HepG2 (cell line): ENCODE measurements around the gene SLC17A9. TPM values are rescaled to one million over a fixed set of nuclear protein-coding genes. Genes with fewer than 3 reads are reported as not detected.
A peak's percentile ranks its signal among the peaks of the same experiment; 100 is the strongest.

Experiments used
- ATF7 ChIP-seq, 2 experiments: fragments of 450-650 bp in 1 of 2; sonication (generic) in 1 of 2; formaldehyde crosslinking in 1 of 2; IDR thresholded peaks; 2 replicates each; pipeline versions ENCODE4 v1.4.0 to v1.6.1; 2016 to 2020; ENCODE audit warnings: antibody characterized with exemption in 1 of 2, mild to moderate bottlenecking in 1 of 2, missing genetic modification reagents in 1 of 2
- CREM ChIP-seq, 2 experiments: sonication (generic) in 1 of 2; formaldehyde crosslinking in 1 of 2; IDR thresholded peaks; 2 replicates each; pipeline versions ENCODE4 v1.4.0 to v1.6.1; 2016 to 2020; ENCODE audit warnings: antibody characterized with exemption in 1 of 2, mild to moderate bottlenecking in 1 of 2, missing genetic modification reagents in 1 of 2
- TP53 ChIP-seq: sonication (generic); formaldehyde crosslinking; conservative IDR thresholded peaks from 2 replicates; pipeline ENCODE4 v1.4.0; 2020; ENCODE audit warnings: missing genetic modification reagents
- YEATS4 ChIP-seq: sonication (generic); formaldehyde crosslinking; IDR thresholded peaks from 2 replicates; pipeline ENCODE4 v1.4.0; 2020; ENCODE audit warnings: missing genetic modification reagents, borderline replicate concordance
- ZKSCAN8 ChIP-seq: IDR thresholded peaks from 2 replicates; pipeline ENCODE4 v1.6.1; 2016; ENCODE audit warnings: borderline replicate concordance, missing genetic modification reagents, missing compliant biosample characterization
- ZNF207 ChIP-seq: fragments of 450-650 bp; IDR thresholded peaks from 2 replicates; pipeline ENCODE4 v1.6.1; 2016; ENCODE audit warnings: antibody characterized with exemption, borderline replicate concordance
- ZNF225 ChIP-seq: sonication (generic); formaldehyde crosslinking; IDR thresholded peaks from 2 replicates; pipeline ENCODE4 v1.4.0; 2020; ENCODE audit warnings: mild to moderate bottlenecking, missing genetic modification reagents
- ZNF230 ChIP-seq: sonication (generic); formaldehyde crosslinking; IDR thresholded peaks from 2 replicates; pipeline ENCODE4 v1.4.0; 2020; ENCODE audit warnings: mild to moderate bottlenecking, missing genetic modification reagents
- ZNF605 ChIP-seq: sonication (generic); formaldehyde crosslinking; IDR thresholded peaks from 2 replicates; pipeline ENCODE4 v1.8.0; 2022; ENCODE audit warnings: mild to moderate bottlenecking, missing genetic modification reagents
- ZSCAN30 ChIP-seq: sonication (generic); formaldehyde crosslinking; IDR thresholded peaks from 2 replicates; pipeline ENCODE4 v1.5.0; 2020; ENCODE audit warnings: mild to moderate bottlenecking, missing genetic modification reagents
- polyA plus RNA-seq, 8 experiments: library from polyadenylated mRNA; depleted of rRNA in 3 of 8; stranded (reverse) in 7 of 8; unstranded in 1 of 8; fragments of >200 nt; fragmentation: Illumina TruSeq in 4 of 8; extraction: Trizol in 4 of 8; gene quantifications; 2 replicates each; pipeline versions ENCODE4 v1.2.1 to v1.2.3, GENCODE V29; 2011 to 2016; ENCODE audit warnings: low read depth in 4 of 8, missing spikeins in 1 of 8, mixed read lengths in 1 of 8; ENCODE audit not compliant: insufficient read depth in 1 of 8
- total RNA-seq, 5 experiments: library from RNA; depleted of rRNA; stranded (reverse); fragments of >200 nt; fragmentation: Illumina TruSeq; extraction: Trizol; gene quantifications; 2 replicates each; pipeline ENCODE4 v1.2.3, GENCODE V29; 2016; ENCODE audit warnings: low read depth in 1 of 5
- TF ChIP-seq, protein P1 (sequence below): sonication (generic); formaldehyde crosslinking; IDR thresholded peaks from 2 replicates; pipeline ENCODE4 v1.5.0; 2020; ENCODE audit warnings: missing genetic modification reagents, mild to moderate bottlenecking, borderline replicate concordance
- TF ChIP-seq, protein P2 (sequence below): sonication (generic); formaldehyde crosslinking; IDR thresholded peaks from 2 replicates; pipeline ENCODE4 v1.5.1; 2020; ENCODE audit warnings: mild to moderate bottlenecking, moderate library complexity, missing genetic modification reagents
- TF ChIP-seq, protein P3 (sequence below): IDR thresholded peaks from 2 replicates; pipeline ENCODE4 v1.6.1; 2016; ENCODE audit warnings: missing compliant biosample characterization, missing genetic modification reagents, borderline replicate concordance
- TF ChIP-seq, protein P4 (sequence below): sonication (generic); formaldehyde crosslinking; IDR thresholded peaks from 2 replicates; pipeline ENCODE4 v1.4.0; 2020; ENCODE audit warnings: mild to moderate bottlenecking, low read depth, missing genetic modification reagents
- TF ChIP-seq, protein P5 (sequence below): sonication (generic); formaldehyde crosslinking; IDR thresholded peaks from 2 replicates; pipeline ENCODE4 v1.8.1; 2023; ENCODE audit warnings: mild to moderate bottlenecking, moderate library complexity, missing genetic modification reagents
- TF ChIP-seq, protein P6 (sequence below): sonication (generic); formaldehyde crosslinking; IDR thresholded peaks from 2 replicates; pipeline ENCODE4 v1.4.0; 2020; ENCODE audit warnings: missing genetic modification reagents, borderline replicate concordance

SLC17A9 gene
- total and polyA plus RNA-seq, 2 of the 13 experiments (the other 11 are each of a cell fraction or from before 2014, with no cell fraction given), result 110 to 191 TPM

DNA sequence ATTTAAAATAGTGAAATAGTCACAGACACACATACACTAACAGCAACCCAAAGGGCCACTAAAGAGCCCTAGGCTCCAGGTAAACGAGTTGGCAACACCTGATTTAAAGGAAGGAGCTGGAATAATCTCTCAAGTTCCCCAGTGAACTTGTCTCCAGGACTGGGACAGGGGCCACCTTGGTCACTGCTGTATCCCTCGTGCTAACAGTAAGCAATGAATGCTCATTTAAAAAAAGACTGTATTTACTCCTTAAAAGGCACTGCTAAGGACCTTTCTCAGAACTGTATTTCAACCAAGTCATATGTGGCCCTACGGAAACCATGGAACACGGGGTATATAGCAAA lies 27.5 kb upstream of the SLC17A9 start (continued):
- TF ChIP-seq, protein P1, sequence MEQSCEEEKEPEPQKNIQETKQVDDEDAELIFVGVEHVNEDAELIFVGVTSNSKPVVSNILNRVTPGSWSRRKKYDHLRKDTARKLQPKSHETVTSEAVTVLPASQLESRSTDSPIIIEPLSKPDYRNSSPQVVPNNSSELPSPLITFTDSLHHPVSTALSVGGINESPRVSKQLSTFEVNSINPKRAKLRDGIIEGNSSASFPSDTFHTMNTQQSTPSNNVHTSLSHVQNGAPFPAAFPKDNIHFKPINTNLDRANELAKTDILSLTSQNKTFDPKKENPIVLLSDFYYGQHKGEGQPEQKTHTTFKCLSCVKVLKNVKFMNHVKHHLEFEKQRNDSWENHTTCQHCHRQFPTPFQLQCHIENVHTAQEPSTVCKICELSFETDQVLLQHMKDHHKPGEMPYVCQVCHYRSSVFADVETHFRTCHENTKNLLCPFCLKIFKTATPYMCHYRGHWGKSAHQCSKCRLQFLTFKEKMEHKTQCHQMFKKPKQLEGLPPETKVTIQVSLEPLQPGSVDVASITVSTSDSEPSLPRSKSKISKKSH (CRISPR knock-in tag), result no peak
- 0 out of 2 replicates have a peak, but pooled peaks have one; percentile 5 for TF ChIP-seq ZKSCAN8 (CRISPR knock-in tag)
- 0 out of 2 replicates have a peak, but pooled peaks have one; percentile 2 for TF ChIP-seq YEATS4 (CRISPR knock-in tag)
- TF ChIP-seq TP53, result 0 out of 2 replicates have a peak, but pooled peaks have one; percentile 1
- TF ChIP-seq ZNF605 (CRISPR knock-in tag), result no peak
- 0 out of 2 replicates have a peak, but pooled peaks have one; percentile 57 for TF ChIP-seq ZSCAN30 (CRISPR knock-in tag)
- TF ChIP-seq, protein P2, sequence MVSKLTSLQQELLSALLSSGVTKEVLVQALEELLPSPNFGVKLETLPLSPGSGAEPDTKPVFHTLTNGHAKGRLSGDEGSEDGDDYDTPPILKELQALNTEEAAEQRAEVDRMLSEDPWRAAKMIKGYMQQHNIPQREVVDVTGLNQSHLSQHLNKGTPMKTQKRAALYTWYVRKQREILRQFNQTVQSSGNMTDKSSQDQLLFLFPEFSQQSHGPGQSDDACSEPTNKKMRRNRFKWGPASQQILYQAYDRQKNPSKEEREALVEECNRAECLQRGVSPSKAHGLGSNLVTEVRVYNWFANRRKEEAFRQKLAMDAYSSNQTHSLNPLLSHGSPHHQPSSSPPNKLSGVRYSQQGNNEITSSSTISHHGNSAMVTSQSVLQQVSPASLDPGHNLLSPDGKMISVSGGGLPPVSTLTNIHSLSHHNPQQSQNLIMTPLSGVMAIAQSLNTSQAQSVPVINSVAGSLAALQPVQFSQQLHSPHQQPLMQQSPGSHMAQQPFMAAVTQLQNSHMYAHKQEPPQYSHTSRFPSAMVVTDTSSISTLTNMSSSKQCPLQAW, result no peak
- TF ChIP-seq ZNF225, result no peak
- TF ChIP-seq, protein P3, sequence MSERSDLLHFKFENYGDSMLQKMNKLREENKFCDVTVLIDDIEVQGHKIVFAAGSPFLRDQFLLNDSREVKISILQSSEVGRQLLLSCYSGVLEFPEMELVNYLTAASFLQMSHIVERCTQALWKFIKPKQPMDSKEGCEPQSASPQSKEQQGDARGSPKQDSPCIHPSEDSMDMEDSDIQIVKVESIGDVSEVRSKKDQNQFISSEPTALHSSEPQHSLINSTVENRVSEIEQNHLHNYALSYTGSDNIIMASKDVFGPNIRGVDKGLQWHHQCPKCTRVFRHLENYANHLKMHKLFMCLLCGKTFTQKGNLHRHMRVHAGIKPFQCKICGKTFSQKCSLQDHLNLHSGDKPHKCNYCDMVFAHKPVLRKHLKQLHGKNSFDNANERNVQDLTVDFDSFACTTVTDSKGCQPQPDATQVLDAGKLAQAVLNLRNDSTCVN, result no peak
- TF ChIP-seq, protein P4, sequence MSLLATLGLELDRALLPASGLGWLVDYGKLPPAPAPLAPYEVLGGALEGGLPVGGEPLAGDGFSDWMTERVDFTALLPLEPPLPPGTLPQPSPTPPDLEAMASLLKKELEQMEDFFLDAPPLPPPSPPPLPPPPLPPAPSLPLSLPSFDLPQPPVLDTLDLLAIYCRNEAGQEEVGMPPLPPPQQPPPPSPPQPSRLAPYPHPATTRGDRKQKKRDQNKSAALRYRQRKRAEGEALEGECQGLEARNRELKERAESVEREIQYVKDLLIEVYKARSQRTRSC, result 0 out of 2 replicates have a peak, but pooled peaks have one; percentile 1
- TF ChIP-seq, protein P5, sequence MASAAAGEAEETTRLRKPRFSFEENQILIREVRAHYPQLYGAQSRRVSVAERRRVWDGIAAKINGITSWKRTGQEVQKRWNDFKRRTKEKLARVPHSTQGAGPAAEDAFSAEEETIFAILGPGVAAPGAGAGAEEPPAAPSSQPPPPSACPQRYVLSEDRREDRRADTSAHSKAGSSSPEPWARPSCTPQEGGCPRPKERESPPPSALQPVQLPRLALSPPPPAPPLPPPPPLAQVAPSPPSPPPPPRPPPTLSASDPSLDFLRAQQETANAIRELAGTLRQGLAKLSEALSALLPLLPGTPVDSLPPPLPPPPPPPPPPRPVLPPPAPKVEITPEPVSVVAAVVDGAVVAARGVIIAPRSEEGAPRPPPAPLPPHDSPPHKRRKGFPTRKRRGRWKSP (CRISPR knock-in tag), result peak; percentile 19; the same call in 1 of the 2 replicates
- TF ChIP-seq ZNF230 (CRISPR knock-in tag), result 0 out of 2 replicates have a peak, but pooled peaks have one; percentile 19
- no peak for TF ChIP-seq ATF7 (IDR thresholded peaks at IDR 0.05)
- TF ChIP-seq ATF7 (CRISPR knock-in tag; IDR thresholded peaks at IDR 0.05), result no peak
- TF ChIP-seq, protein P6, sequence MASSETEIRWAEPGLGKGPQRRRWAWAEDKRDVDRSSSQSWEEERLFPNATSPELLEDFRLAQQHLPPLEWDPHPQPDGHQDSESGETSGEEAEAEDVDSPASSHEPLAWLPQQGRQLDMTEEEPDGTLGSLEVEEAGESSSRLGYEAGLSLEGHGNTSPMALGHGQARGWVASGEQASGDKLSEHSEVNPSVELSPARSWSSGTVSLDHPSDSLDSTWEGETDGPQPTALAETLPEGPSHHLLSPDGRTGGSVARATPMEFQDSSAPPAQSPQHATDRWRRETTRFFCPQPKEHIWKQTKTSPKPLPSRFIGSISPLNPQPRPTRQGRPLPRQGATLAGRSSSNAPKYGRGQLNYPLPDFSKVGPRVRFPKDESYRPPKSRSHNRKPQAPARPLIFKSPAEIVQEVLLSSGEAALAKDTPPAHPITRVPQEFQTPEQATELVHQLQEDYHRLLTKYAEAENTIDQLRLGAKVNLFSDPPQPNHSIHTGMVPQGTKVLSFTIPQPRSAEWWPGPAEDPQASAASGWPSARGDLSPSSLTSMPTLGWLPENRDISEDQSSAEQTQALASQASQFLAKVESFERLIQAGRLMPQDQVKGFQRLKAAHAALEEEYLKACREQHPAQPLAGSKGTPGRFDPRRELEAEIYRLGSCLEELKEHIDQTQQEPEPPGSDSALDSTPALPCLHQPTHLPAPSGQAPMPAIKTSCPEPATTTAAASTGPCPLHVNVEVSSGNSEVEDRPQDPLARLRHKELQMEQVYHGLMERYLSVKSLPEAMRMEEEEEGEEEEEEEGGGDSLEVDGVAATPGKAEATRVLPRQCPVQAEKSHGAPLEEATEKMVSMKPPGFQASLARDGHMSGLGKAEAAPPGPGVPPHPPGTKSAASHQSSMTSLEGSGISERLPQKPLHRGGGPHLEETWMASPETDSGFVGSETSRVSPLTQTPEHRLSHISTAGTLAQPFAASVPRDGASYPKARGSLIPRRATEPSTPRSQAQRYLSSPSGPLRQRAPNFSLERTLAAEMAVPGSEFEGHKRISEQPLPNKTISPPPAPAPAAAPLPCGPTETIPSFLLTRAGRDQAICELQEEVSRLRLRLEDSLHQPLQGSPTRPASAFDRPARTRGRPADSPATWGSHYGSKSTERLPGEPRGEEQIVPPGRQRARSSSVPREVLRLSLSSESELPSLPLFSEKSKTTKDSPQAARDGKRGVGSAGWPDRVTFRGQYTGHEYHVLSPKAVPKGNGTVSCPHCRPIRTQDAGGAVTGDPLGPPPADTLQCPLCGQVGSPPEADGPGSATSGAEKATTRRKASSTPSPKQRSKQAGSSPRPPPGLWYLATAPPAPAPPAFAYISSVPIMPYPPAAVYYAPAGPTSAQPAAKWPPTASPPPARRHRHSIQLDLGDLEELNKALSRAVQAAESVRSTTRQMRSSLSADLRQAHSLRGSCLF (CRISPR knock-in tag), result no peak
- no peak for TF ChIP-seq ZNF207
- TF ChIP-seq CREM (IDR thresholded peaks at IDR 0.05), result peak; percentile 20; the same call in 1 of the 2 replicates
- TF ChIP-seq CREM (CRISPR knock-in tag; IDR thresholded peaks at IDR 0.05), result no peak
